ENCODE measurements around the gene PCDHA10. TPM values are rescaled to one million over a fixed set of nuclear protein-coding genes. Genes with fewer than 3 reads are reported as not detected.

Gene PCDHA10
- total RNA-seq, 4 donors from 2014 or later, result 0.51 to 1.9 (median 0.66) TPM

DNA sequence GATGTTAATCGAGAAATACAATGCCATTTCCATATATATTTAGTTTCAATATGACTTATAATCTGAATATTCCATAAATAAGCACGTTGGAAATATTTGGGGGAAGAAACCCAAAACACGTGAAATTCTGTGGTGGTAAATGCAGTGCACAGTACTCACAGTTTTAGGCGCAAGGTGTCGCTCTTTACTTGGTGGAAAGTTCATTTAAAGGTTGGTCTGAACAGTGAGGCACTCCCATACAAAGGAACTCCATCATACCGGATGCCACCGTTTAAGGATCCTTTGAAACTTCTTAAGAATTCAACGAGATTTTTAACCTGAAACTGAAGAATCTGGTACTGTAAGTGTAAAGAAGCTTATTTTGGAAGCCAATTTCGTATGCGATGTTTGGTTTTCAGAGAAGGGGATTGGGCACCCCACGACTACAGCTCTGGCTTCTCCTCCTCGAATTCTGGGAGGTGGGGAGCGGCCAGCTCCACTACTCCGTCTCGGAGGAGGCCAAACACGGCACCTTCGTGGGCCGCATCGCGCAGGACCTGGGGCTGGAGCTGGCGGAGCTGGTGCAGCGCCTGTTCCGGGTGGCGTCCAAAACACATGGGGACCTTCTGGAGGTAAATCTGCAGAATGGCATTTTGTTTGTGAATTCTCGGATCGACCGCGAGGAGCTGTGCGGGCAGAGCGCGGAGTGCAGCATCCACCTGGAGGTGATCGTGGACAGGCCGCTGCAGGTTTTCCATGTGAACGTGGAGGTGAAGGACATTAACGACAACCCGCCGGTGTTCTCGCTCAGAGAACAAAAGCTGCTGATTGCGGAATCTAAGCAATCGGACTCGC, 13.2 kb downstream of the PCDHA10 start, which contains the start of gene PCDHA11:
Gene PCDHA11, plus strand, starts transcription at position 237 of the 834 bp plus-strand sequence. Its CDS starts 147 bp downstream, at position 384.
- TF ChIP-seq, protein P1, sequence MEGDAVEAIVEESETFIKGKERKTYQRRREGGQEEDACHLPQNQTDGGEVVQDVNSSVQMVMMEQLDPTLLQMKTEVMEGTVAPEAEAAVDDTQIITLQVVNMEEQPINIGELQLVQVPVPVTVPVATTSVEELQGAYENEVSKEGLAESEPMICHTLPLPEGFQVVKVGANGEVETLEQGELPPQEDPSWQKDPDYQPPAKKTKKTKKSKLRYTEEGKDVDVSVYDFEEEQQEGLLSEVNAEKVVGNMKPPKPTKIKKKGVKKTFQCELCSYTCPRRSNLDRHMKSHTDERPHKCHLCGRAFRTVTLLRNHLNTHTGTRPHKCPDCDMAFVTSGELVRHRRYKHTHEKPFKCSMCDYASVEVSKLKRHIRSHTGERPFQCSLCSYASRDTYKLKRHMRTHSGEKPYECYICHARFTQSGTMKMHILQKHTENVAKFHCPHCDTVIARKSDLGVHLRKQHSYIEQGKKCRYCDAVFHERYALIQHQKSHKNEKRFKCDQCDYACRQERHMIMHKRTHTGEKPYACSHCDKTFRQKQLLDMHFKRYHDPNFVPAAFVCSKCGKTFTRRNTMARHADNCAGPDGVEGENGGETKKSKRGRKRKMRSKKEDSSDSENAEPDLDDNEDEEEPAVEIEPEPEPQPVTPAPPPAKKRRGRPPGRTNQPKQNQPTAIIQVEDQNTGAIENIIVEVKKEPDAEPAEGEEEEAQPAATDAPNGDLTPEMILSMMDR (IDR thresholded peaks at IDR 0.05; ENCODE audit: low read depth), result no peak

DNA sequence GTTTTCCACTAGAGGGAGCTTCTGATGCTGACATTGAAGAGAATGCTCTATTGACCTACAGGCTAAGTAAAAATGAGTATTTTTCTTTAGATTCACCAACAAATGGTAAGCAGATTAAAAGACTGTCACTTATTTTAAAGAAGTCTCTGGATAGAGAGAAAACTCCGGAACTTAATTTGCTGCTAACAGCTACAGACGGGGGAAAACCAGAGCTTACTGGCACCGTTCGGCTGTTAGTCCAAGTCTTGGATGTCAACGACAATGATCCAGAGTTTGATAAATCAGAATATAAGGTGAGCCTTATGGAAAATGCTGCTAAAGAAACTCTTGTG, 13.8 kb downstream of the PCDHA10 start:
- TF ChIP-seq, protein P1 (IDR thresholded peaks at IDR 0.05; ENCODE audit: low read depth), result no peak

DNA sequence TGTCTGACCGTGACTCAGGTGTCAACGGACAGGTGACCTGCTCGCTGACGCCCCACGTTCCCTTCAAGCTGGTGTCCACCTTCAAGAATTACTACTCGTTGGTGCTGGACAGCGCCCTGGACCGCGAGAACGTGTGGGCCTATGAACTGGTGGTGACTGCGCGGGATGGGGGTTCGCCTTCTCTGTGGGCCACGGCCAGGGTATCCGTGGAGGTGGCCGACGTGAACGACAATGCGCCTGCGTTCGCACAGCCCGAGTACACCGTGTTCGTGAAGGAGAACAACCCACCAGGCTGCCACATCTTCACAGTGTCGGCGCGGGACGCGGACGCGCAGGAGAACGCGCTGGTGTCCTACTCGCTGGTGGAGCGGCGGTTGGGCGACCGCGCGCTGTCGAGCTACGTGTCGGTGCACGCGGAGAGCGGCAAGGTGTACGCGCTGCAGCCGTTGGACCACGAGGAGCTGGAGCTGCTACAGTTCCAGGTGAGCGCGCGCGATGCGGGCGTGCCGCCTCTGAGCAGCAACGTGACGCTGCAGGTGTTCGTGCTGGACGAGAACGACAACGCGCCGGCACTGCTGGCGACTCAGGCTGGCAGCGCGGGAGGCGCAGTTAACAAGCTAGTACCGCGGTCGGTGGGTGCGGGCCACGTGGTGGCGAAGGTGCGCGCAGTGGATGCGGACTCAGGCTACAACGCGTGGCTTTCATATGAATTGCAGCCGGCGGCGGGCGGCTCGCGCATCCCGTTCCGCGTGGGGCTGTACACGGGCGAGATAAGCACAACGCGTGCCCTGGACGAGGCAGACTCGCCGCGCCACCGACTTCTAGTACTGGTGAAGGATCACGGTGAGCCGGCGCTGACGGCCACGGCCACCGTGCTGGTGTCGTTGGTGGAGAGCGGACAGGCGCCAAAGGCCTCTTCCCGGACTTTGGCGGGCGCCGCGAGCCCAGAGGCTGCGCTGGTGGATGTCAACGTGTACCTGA, 14.8 kb downstream of the PCDHA10 start:
- TF ChIP-seq, protein P1 (IDR thresholded peaks at IDR 0.05; ENCODE audit: low read depth), result no peak

DNA sequence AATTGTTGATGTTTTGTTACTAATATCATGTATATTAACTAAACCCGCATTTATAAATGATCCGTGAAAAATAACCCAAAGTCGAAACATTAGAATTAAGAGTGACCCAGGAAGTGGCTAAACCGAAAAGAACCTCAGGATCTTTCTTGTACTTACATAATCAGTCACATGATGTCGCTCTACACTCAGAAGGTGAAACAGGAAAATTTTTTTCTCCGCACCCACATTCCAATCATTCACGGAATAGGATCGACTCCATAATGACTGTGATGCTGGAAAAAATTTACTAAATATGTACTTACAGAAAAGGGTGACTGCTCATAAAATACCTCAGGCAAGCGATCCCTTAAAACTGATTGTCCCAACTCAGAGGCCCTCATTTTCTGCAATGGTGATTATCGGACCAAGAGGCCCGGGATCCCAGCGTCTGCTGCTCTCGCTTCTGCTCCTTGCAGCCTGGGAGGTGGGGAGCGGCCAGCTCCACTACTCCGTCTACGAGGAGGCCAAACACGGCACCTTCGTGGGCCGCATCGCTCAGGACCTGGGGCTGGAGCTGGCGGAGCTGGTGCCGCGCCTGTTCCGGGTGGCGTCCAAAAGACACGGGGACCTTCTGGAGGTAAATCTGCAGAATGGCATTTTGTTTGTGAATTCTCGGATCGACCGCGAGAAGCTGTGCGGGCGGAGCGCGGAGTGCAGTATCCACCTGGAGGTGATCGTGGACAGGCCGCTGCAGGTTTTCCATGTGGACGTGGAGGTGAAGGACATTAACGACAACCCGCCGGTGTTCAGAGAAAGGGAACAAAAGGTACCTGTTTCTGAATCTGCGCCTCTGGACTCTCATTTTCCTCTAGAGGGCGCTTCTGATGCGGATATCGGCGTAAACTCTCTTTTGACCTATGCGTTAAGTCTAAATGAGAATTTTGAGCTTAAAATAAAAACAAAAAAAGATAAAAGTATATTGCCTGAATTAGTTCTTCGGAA, 19.7 kb downstream of the PCDHA10 start, which contains the start of gene PCDHA12:
Gene PCDHA12, plus strand, starts transcription at position 224 of the 981 bp plus-strand sequence. Its CDS starts 165 bp downstream, at position 389.
- TF ChIP-seq, protein P1 (IDR thresholded peaks at IDR 0.05; ENCODE audit: low read depth), result no peak

DNA sequence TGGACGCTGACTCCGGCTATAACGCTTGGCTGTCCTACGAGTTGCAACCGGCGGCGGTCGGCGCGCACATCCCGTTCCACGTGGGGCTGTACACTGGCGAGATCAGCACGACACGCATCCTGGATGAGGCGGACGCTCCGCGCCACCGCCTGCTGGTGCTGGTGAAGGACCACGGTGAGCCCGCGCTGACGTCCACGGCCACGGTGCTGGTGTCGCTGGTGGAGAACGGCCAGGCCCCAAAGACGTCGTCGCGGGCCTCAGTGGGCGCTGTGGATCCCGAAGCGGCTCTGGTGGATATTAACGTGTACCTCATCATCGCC, 21.5 kb downstream of the PCDHA10 start:
- TF ChIP-seq, protein P1 (IDR thresholded peaks at IDR 0.05; ENCODE audit: low read depth), result no peak

DNA sequence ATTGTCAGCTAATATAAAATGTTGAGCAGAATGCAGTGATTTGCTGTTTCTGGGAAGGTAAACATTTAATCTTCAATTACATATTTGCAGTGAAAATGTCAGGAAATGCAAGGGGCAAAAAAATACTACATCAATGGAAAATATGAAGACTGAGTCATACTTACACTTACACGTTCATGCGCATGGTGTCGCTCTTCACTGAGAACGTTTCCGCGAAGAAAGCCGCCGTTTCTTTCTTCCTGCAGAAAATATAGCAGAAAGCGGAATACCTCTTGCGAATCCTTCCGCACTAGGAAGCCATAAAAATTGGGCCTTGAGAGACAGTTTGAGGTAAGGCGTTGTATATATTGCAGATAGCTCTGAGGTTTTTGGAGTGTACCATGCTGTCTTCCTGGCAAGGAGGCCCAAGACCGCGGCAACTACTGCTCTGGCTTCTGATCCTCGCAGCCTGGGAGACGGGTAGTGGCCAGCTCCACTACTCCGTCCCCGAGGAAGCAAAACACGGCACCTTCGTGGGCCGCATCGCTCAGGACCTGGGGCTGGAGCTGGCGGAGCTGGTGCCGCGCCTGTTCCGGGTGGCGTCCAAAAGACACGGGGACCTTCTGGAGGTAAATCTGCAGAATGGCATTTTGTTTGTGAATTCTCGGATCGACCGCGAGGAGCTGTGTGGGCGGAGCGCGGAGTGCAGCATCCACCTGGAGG, 26.3 kb downstream of the PCDHA10 start, which contains the start of gene PCDHA13:
Gene PCDHA13, plus strand, starts transcription at position 236 of the 702 bp plus-strand sequence. Its CDS starts 145 bp downstream, at position 381.
- TF ChIP-seq, protein P1 (IDR thresholded peaks at IDR 0.05; ENCODE audit: low read depth), result no peak

Measured in subcutaneous adipose tissue (tissue), 4 donors.